Stimulated activated CD4-positive, alpha-beta T cell treated with anti-CD3 and anti-CD28 coated beads, Interleukin-4, amount 100 ng/mL, for 4 hours (primary cell): ENCODE data around the gene PUSL1.

Source experiments
- DNase-seq, 2 experiments: peaks; one replicate each; pipeline ENCODE4 v3.0.0-alpha.2; 2020

Gene PUSL1

GRCh38 chr1:1280782-1281481, 27.5 kb upstream of the PUSL1 start:
- DNase-seq: no peak

- no peak for DNase-seq
These were observed 26.7 kb upstream of the PUSL1 start for GRCh38 chr1:1281533-1282321.

GRCh38 chr1:1282998-1283397, 25.4 kb upstream of the PUSL1 start:
- no peak for DNase-seq

- DNase-seq: no peak
These were observed 24.6 kb upstream of the PUSL1 start for GRCh38 chr1:1283821-1284220.

- DNase-seq: no peak
These were observed 23.9 kb upstream of the PUSL1 start for GRCh38 chr1:1284221-1285101.

- no peak for DNase-seq
These were observed 23.3 kb upstream of the PUSL1 start for GRCh38 chr1:1285102-1285571.

- DNase-seq: no peak
These were observed 22.6 kb upstream of the PUSL1 start for GRCh38 chr1:1285611-1286311.

GRCh38 chr1:1286313-1287261, 21.8 kb upstream of the PUSL1 start:
- DNase-seq: no peak

GRCh38 chr1:1287288-1288110, 20.9 kb upstream of the PUSL1 start:
- no peak for DNase-seq

GRCh38 chr1:1290238-1290731, 18.1 kb upstream of the PUSL1 start:
- DNase-seq: peak; percentile 56 to 72

- DNase-seq: no peak
These were observed 17.3 kb upstream of the PUSL1 start for GRCh38 chr1:1291023-1291528.

GRCh38 chr1:1291548-1292441, 16.6 kb upstream of the PUSL1 start:
- DNase-seq: peak; percentile 68 to 69

- DNase-seq: no peak
These were observed 16.0 kb upstream of the PUSL1 start for GRCh38 chr1:1292442-1292779.

- DNase-seq: no peak
These were observed 15.5 kb upstream of the PUSL1 start for GRCh38 chr1:1292851-1293250.

GRCh38 chr1:1293263-1294249, 14.8 kb upstream of the PUSL1 start:
- DNase-seq: no peak

- DNase-seq: no peak
These were observed 14.0 kb upstream of the PUSL1 start for GRCh38 chr1:1294250-1294890.
